Measurements from ENCODE around the gene SERTAD1.

SERTAD1 gene

GRCh38 chr19:40398417-40399131, 27.2 kb downstream of the SERTAD1 start:
- peak; percentile 64 to 82 for ATAC-seq

GRCh38 chr19:40397568-40397906, 28.3 kb downstream of the SERTAD1 start:
- no peak for ATAC-seq

GRCh38 chr19:40396886-40397567, 28.8 kb downstream of the SERTAD1 start:
- no peak for ATAC-seq

- ATAC-seq: no peak
These were observed 29.8 kb downstream of the SERTAD1 start for GRCh38 chr19:40395956-40396355.

- ATAC-seq: no peak
These were observed 31.0 kb downstream of the SERTAD1 start for GRCh38 chr19:40394816-40395210.

- no peak for ATAC-seq
These were observed 31.6 kb downstream of the SERTAD1 start for GRCh38 chr19:40393894-40394815.

GRCh38 chr19:40392894-40393517, 32.8 kb downstream of the SERTAD1 start:
- no peak for ATAC-seq

GRCh38 chr19:40392123-40392522, 33.7 kb downstream of the SERTAD1 start:
- no peak for ATAC-seq

- no peak for ATAC-seq
These were observed 35.6 kb downstream of the SERTAD1 start, which contains the start of gene HIPK4 for GRCh38 chr19:40390084-40390742. HIPK4 (minus strand) TSS chr19:40390181; CDS start chr19:40389902, 279 bp downstream.

GRCh38 chr19:40389404-40390083, 36.2 kb downstream of the SERTAD1 start:
- no peak for ATAC-seq

- ATAC-seq: no peak
These were observed 37.3 kb downstream of the SERTAD1 start for GRCh38 chr19:40388481-40388880.

GRCh38 chr19:40387155-40387554, 38.6 kb downstream of the SERTAD1 start:
- ATAC-seq: no peak

GRCh38 chr19:40383668-40384248, 42.0 kb downstream of the SERTAD1 start:
- ATAC-seq: no peak

GRCh38 chr19:40381321-40381720, 44.5 kb downstream of the SERTAD1 start:
- no peak for ATAC-seq

GRCh38 chr19:40380199-40381037, 45.4 kb downstream of the SERTAD1 start:
- ATAC-seq: no peak

- no peak for ATAC-seq
These were observed 46.2 kb downstream of the SERTAD1 start for GRCh38 chr19:40379446-40380198.

GRCh38 chr19:40378509-40378908, 47.3 kb downstream of the SERTAD1 start:
- ATAC-seq: no peak

- no peak for ATAC-seq
These were observed 47.9 kb downstream of the SERTAD1 start for GRCh38 chr19:40377876-40378385.

- ATAC-seq: no peak
These were observed 49.4 kb downstream of the SERTAD1 start for GRCh38 chr19:40376286-40376862.

Data from activated CD4-positive, CD25-positive, alpha-beta regulatory T cell treated with anti-CD3 and anti-CD28 coated beads, Interleukin-2, amount 50 U/mL, for 24 hours (primary cell).